Mononuclear cell (primary cell): Measurements from ENCODE around the gene EIF2S2. TPM values are rescaled to one million over a fixed set of nuclear protein-coding genes. Genes with fewer than 3 reads are reported as not detected.

ENCODE experiments used
- H3K27me3 ChIP-seq: 2 replicates; pipeline ENCODE4 v1.6.0; 2011; ENCODE audit warnings: low read length, control low read depth; ENCODE audit not compliant: insufficient read depth
- H3K4me1 ChIP-seq: 2 replicates; pipeline ENCODE4 v1.5.1; 2011; ENCODE audit warnings: mild to moderate bottlenecking, low read length, control low read depth; ENCODE audit not compliant: insufficient read depth
- H3K4me3 ChIP-seq: 2 replicates; pipeline ENCODE4 v1.5.1; 2011; ENCODE audit warnings: mild to moderate bottlenecking, low read length, moderate library complexity
- H3K9me3 ChIP-seq: 2 replicates; pipeline ENCODE4 v1.5.1; 2011; ENCODE audit warnings: low read depth, mild to moderate bottlenecking, control low read depth, low read length
- total RNA-seq: library from RNA; depleted of rRNA; stranded (reverse); fragments of >200 nt; gene quantifications from one replicate; pipeline ENCODE4 v1.2.3, GENCODE V29; 2012

EIF2S2 gene
- total RNA-seq, 1 donor = 30.2 TPM

DNA sequence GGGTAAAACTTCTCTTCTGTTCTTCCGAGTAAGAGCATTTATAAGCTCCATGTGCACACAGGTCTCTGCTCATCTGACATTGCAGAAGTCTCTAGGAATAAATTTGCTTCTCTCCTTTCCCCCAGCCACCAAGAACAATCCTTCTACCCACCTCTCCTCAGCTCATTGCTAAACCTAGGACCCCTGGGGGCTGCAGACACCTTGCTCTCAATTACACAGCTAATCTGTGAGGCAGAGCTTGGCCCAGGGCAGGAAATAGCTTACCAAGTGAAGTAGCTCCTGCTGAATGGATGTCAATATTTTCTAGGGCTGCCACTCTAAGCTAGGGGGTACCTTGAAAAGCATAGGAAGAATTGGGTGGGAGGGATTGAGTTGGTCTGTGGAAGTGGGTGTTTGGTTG, 44.0 kb downstream of the EIF2S2 start:
- H3K27me3 ChIP-seq = no peaks in the 10 kb centered on the region
- no peak overlapping the region for H3K4me3 ChIP-seq
- H3K4me1 ChIP-seq = peaks cover 11% of the 10 kb centered on the region
- no peaks in the 10 kb centered on the region for H3K9me3 ChIP-seq

DNA sequence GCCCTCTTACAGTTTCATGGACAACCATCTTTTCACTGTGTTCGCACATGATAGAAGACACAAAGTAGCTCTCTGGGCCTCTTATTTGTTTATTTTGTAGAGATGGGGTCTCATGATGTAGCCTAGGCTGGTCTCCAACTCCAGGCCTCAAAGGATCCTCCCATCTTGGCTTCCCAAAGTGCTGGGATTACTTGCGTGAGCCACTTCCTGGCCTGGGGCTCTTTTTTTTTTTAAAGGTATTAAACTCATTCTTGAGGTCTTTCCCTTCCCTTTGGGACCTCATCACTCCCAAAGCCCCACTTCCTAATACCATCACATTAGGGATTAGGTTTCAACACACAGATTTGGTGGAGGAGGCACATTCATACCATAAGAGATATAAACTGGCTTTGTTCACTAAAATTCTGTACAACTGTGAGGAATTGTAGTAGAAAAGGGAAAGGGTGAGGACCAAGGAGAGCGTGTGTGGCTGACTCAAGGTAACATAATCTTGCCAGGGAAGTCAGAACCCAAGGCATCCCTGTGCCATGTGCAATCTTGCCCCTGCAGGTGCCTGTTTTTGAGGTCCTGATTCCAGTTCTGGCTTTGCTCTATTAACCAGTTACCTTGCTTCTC, 45.5 kb downstream of the EIF2S2 start:
- H3K9me3 ChIP-seq = no peaks in the 10 kb centered on the region
- no peaks in the 10 kb centered on the region for H3K27me3 ChIP-seq
- H3K4me1 ChIP-seq = peaks cover 25% of the 10 kb centered on the region
- H3K4me3 ChIP-seq = no peak overlapping the region

DNA sequence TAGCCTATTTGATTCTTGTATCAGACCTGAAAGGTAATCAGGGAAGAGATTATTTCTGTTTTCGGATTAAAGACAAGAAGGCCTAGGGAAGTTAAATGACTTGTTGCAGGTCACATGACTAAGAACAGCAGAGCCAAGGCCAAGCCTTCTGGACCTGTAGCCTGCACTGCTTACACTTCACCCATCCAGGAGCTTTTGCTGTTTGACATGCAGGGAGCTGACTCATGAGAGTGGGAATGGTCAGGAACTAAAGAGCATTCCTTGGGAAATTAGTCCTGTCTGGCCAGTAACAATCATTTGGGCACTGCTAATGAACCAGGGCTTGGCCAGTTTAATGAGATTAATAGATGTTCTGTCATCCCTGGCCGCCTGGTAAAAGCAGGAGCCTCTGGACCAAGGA, 46.8 kb downstream of the EIF2S2 start:
- Histone ChIP-seq H3K4me1 (peaks cover 25% of the 10 kb centered on the region), H3K9me3 (no peaks in the 10 kb centered on the region), H3K4me3 (no peak overlapping the region), H3K27me3 (no peaks in the 10 kb centered on the region)

DNA sequence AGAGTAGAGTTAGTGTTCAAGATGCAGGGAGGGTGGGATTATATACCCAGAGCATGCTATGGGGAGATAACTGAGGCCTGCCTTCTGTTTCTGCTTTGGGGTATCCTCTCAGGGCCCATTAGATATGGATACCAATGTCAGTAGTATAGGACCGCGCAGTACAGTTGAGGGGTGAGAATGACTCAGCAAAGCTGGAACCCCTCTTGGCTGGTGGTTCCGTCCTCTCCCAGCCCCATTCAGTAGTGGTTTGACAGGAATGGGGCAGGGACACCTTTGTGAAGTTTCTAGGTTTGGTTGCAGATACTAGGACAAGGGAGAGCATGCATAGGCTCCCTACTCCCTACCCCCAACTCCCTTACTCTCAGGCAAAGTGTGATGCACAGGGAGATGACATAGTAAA, 47.8 kb downstream of the EIF2S2 start:
- H3K9me3 ChIP-seq = no peaks in the 10 kb centered on the region
- peaks cover 23% of the 10 kb centered on the region for H3K4me1 ChIP-seq
- no peak overlapping the region for H3K4me3 ChIP-seq
- H3K27me3 ChIP-seq = no peaks in the 10 kb centered on the region

DNA sequence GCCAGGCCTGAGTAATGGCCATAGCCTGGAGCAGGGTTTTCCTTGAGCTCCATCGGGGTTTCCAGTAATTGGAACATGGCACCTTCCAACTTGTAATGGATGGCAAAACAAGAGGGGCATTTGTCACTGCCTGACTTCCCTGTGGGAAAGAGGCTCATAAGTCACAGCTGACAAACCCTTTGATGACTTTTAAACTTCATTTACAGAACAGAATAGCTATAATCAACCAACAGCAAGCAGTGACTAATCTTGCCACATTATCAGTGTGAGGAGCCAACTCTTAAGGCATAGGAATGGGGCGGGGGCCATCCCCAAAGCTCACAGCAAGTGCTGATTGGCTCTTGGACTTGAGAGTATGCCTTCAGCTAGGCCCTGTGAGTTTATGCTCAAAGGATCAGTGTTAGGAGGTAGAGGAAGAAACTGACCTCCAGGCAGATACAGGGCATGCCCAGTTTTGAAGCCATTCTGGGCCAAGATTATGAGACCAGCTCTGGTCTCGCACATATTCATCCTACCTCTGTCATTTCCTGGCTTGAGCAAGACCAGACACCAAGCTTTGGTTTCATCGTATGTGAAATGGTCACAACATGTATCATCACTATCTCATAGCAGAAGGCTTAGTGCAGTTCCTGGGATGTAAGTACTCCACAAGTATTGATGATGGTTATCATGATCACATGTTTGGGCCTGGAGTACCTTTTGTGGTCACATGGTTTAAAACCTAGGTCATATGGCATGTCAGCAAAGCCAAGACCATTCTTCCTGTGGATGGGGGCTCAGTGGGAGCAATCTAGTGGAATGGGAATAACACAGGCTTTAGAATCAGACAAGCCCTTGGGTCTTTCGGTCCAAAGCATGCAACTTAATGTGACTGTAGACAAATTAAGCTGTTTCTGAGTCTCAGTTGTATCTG, 49.2 kb downstream of the EIF2S2 start:
- H3K4me3 ChIP-seq = no peak overlapping the region
- H3K9me3 ChIP-seq = no peaks in the 10 kb centered on the region
- peaks cover 30% of the 10 kb centered on the region for H3K4me1 ChIP-seq
- no peaks in the 10 kb centered on the region for H3K27me3 ChIP-seq

DNA sequence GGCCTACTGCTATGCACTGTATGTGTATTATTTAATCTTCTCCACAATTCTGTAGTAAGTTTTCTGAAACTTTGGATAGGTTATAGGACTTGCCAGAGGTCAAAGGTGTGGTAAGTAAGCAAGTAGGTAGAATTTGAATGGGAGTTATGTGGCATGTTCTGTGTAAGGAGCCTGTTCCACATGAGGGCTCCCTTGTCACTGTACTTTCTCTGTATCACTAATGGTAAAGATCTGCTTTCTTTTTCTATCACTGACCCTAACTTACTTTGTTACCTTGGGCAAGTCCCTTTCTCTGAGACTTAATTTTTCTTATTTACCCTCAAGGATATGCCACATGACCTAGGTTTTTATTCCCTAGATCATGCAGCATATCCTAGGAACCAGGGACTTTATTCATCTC, 50.3 kb downstream of the EIF2S2 start:
- Histone ChIP-seq H3K4me1 (peaks cover 33% of the 10 kb centered on the region), H3K4me3 (no peak overlapping the region), H3K27me3 (no peaks in the 10 kb centered on the region), H3K9me3 (no peaks in the 10 kb centered on the region)

DNA sequence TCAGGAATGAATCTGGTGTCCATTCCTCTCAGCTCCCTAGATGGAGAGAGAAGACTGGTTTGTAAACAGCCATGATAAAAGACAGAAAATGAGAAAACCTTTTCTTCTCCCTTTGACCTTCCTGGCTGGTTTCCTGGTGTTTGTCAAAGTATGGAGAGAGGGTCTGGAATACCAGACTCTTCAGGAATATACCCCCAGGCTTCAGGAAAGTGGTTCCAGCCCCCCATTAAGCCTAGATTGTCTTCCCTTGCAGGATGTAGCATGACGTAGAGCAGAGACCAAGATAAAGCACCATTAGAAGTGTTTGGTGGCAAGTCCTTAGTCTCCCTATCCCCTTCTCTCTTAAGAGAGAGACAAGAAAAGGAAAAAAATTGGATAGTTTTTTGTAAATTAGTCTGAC, 51.1 kb downstream of the EIF2S2 start:
- Histone ChIP-seq H3K9me3 (no peaks in the 10 kb centered on the region), H3K4me3 (no peak overlapping the region), H3K4me1 (peaks cover 33% of the 10 kb centered on the region), H3K27me3 (no peaks in the 10 kb centered on the region)

DNA sequence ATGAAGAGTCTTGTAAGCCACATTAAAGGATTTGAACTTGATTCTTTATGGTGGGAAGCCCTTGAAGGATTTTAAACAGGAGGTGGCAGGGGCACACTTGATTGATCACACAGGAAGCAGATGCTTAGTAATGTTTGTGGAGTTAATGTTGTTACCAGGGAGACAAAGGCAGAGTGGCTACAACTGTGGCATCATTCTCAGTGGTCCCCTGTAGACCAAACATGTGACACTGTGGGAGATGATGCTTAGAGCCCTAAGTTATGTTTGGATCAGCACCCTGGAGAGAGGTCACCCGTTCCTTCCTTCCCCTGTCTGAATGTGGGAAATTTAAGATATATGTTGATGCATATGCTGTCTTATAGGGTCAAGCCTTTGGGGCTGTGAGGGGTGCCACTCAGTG, 53.2 kb downstream of the EIF2S2 start:
- no peak overlapping the region for H3K4me3 ChIP-seq
- no peaks in the 10 kb centered on the region for H3K9me3 ChIP-seq
- H3K27me3 ChIP-seq = no peaks in the 10 kb centered on the region
- H3K4me1 ChIP-seq = peaks cover 45% of the 10 kb centered on the region

DNA sequence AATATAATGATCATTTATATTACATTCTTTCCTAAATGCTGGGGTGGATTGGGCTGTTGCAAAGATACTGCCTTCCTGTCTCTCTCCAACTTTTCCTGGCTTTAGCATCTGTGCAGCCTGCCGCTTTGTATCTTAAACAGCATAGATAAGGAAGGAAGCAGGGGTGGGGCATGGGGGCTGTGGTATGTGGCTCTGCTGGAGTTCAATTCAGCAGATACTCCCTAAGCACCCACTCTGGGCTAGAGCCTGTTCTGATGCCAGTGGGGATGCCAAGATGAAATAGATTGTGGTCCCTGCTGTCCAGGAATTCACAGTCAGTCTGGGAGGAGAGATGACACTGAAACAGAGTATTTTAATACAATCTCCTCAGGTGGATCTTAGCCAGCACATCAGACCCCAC, 56.8 kb downstream of the EIF2S2 start:
- Histone ChIP-seq H3K4me3 (no peak overlapping the region), H3K9me3 (no peaks in the 10 kb centered on the region), H3K4me1 (peaks cover 38% of the 10 kb centered on the region), H3K27me3 (no peaks in the 10 kb centered on the region)

DNA sequence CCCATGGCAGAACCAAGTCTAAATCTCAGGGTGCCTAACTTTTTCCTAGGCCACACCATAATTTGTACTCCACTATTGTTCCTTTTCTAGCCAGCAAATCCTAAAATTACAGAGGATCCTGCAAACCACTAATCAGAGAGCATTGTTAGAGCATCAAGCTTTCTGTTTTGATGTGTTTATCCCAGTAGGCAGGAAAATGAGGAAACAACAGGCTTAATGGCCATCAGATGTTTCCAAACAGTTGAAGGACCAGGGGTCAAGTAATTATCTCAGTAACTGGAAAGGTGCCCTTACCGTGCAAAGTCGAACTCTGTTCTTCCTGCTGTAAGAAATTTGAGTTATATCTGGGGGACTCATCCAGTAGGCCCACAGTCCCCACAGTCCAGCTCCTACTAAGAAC, 59.6 kb downstream of the EIF2S2 start:
- Histone ChIP-seq H3K27me3 (no peaks in the 10 kb centered on the region), H3K4me1 (peaks cover 38% of the 10 kb centered on the region), H3K9me3 (no peaks in the 10 kb centered on the region), H3K4me3 (no peak overlapping the region)

DNA sequence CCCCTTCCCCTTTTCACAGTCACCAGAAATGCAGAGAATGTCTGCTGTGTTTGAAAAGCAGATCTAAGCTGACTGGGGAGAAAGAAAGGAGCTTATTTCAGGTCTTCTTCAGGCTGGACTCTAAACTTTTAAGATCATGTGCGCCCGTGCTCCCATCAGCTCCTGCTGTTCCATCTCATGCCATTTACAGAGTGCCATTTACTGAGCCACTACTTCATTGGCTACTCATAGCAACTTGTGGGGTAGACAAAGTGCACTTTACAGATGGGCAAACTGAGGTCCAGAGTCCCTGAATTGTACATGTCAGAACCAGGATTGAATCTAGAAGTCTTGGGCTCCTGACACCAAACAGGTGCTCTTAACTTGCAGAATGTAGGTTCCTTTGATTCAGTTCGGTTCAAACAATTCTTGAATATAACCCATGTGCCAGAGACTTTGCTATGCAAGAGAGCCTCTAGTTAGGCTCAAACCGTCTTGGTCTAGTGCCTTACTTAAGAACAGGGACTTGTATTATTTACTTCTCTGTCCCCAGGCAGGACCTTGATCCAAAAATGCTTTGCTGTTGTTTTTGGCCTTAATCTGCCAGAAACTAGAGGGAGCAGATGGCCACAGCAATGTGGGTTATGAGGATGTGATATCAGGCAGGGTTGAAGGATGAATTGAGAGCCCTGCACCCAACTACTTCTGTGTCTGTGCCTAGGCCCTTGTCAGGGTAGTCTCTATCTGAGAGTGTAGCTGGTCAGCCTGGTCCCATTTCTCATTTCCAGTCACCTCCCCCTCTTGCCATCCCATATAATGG, 61.9 kb downstream of the EIF2S2 start:
- Histone ChIP-seq H3K4me3 (no peak overlapping the region), H3K4me1 (peaks cover 33% of the 10 kb centered on the region), H3K9me3 (no peaks in the 10 kb centered on the region), H3K27me3 (no peaks in the 10 kb centered on the region)

DNA sequence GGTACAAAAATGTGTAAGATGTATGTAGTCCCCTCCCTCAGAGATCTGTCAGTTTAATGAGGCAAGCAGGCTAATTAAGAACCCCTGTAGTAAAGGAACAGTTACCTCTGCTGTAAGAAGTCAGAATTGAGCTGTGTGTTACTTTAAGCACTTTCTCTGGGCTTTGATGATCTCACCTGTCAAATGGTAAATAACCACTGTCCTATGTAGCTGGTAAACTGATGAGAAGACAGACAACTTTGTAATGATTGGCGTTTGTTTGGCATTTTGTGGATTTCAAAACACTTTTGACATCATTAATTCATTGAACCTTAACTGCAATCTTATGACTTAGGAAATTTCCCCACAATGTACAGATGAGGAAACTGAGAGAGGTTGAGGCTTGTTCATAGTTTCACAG, 62.7 kb downstream of the EIF2S2 start:
- Histone ChIP-seq H3K27me3 (no peaks in the 10 kb centered on the region), H3K9me3 (no peaks in the 10 kb centered on the region), H3K4me1 (peaks cover 29% of the 10 kb centered on the region), H3K4me3 (no peak overlapping the region)

DNA sequence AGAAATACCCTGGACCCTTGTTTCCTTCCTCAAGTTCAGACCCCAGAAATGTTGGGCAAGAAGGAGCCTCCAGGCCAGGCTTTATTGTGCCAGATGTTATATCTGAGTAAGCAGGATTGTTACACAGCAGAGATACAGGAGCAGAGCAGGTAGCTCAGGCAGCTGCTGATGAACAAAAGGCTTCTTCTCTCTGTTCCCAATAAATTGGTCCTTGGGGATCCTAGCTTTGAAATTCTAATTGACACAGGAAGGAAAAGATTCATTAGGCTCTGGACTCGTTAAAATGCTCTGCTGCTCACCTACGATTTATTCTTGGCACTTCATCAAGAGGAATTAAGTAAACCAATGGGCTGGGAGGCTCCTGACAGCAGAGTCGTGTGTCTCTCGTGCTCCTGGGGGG, 64.1 kb downstream of the EIF2S2 start:
- H3K9me3 ChIP-seq = no peaks in the 10 kb centered on the region
- H3K4me1 ChIP-seq = peaks cover 20% of the 10 kb centered on the region
- no peaks in the 10 kb centered on the region for H3K27me3 ChIP-seq
- H3K4me3 ChIP-seq = no peak overlapping the region

DNA sequence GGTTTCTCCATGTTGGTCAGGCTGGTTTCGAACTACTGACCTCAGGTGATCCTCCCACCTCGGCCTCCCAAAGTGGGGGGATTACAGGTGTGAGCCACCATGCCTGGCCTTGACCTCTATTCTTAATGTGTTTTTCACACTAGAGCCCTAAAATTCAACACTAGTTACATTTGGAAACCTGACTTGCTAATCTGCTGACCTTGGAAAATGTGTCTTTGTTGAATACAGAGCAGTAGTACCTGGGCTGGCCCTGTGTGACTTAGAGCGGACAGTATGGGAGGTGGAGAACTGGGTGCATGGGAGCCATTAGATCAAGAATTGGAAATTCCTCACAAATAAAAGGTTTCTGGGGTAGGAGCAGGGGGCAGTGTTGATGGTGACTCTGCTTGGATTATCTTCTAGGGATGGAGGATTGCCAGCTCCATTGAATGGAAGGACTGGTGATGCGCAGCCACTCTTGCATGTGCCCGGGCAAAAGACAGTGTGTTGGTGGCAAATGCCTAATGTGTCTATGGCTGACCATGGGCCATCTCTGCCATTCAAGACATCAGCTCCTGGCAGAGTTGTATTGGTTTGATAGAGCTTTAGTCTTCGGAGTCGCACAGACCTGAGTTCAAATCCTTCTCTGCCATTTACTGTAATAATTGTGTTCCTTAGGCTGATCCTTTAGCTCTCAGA, 64.9 kb downstream of the EIF2S2 start:
- Histone ChIP-seq H3K9me3 (no peaks in the 10 kb centered on the region), H3K4me1 (peaks cover 20% of the 10 kb centered on the region), H3K27me3 (no peaks in the 10 kb centered on the region), H3K4me3 (no peak overlapping the region)
